Transverse colon (tissue), 3 donors: ENCODE results near the gene TMEM161B.

Experiments
- EP300 ChIP-seq: sonication (generic); formaldehyde crosslinking; IDR thresholded peaks from one replicate; pipeline ENCODE4 v1.6.1; 2017; ENCODE audit warnings: antibody characterized with exemption, low read depth
- POLR2A ChIP-seq: fragments of 450-650 bp; IDR thresholded peaks from one replicate; pipeline ENCODE4 v1.6.1; 2016; ENCODE audit warnings: antibody characterized with exemption, mild to moderate bottlenecking, moderate library complexity
- TF ChIP-seq, protein P1 (sequence below), 5 experiments: fragments of 200-600 bp in 3 of 5; fragments of 450-650 bp in 2 of 5; sonication (generic) in 3 of 5; IDR thresholded peaks; 1 replicate in 2 of 5; 2 replicates in 3 of 5; pipeline ENCODE4 v1.5.1; 2016 to 2017; ENCODE audit warnings: antibody characterized with exemption in 5 of 5, inconsistent platforms in 3 of 5, mild to moderate bottlenecking in 2 of 5, moderate library complexity in 1 of 5

- TF ChIP-seq POLR2A (no peak), EP300 (no peak)
- TF ChIP-seq, protein P1, sequence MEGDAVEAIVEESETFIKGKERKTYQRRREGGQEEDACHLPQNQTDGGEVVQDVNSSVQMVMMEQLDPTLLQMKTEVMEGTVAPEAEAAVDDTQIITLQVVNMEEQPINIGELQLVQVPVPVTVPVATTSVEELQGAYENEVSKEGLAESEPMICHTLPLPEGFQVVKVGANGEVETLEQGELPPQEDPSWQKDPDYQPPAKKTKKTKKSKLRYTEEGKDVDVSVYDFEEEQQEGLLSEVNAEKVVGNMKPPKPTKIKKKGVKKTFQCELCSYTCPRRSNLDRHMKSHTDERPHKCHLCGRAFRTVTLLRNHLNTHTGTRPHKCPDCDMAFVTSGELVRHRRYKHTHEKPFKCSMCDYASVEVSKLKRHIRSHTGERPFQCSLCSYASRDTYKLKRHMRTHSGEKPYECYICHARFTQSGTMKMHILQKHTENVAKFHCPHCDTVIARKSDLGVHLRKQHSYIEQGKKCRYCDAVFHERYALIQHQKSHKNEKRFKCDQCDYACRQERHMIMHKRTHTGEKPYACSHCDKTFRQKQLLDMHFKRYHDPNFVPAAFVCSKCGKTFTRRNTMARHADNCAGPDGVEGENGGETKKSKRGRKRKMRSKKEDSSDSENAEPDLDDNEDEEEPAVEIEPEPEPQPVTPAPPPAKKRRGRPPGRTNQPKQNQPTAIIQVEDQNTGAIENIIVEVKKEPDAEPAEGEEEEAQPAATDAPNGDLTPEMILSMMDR (IDR thresholded peaks at IDR 0.05), result no peak
Measured at GRCh38 chr5:88150747-88151146, 117.9 kb downstream of the TMEM161B start.
